ENCODE data around the gene VPS4A. TPM values are rescaled to one million over a fixed set of nuclear protein-coding genes. Genes with fewer than 3 reads are reported as not detected.

The VPS4A gene
- total RNA-seq, 1 donor from 2014 or later, result 21.9 TPM

DNA sequence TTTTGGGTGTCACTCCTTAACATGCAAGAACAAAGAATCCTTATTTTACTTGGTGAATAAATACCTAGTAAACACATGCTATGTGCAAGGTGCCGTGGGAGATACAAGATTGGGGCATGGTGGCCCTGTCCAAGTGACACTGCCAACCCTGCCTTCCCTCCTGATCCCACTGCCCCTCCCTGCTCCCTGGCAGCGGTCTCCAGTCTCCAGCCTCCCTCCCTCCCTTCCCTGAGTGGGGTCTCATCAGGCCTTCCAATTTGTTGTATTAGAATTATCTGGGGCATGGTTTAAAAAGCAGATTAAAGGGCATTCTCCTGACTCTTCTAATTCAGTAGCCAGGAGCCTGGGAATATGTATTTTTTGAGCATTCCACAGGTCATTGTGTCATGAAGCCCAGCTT lies 52.9 kb downstream of the VPS4A start:
- no peaks in the 10 kb centered on the region for H3K9me3 Mint-ChIP-seq
- H3K4me3 Mint-ChIP-seq, result no peak overlapping the region
- DNase-seq (ENCODE audit: low spot score), result no peak

DNA sequence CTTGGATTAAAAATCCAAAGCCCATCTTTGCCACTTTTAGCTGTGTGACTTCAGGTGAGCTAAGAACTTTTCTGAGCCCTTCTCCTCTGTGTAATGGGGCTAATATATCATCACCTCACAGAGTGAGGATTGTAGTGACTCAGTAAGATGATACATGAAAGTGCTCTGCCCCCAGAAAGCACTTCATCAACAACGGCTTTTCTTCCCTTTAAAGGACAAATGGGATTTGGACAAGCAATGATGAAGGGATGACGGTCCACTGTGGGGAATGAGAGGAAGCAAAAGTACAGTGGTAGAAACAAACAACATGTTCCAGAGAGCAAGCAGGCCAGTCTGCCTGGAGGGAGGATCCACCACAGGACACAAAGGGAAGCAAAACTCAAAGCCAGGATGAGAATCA lies 54.8 kb downstream of the VPS4A start:
- H3K4me2 ChIP-seq, result no peak overlapping the region
- no peak overlapping the region for H3K4me3 Mint-ChIP-seq
- H3K9me3 ChIP-seq (ENCODE audit: low read depth), result no peaks in the 10 kb centered on the region
- H3K4me1 ChIP-seq, result no peaks in the 10 kb centered on the region
- H3K36me3 Mint-ChIP-seq, result peaks cover 36% of the 10 kb centered on the region
- H4K20me1 ChIP-seq (ENCODE audit: low read depth), result peaks cover 6% of the 10 kb centered on the region
- no peaks in the 10 kb centered on the region for H3K27me3 ChIP-seq
- H3K9ac ChIP-seq, result no peak overlapping the region
- no peaks in the 10 kb centered on the region for H3K79me2 ChIP-seq (ENCODE audit: low read depth)
- H2AFZ ChIP-seq (replicated peaks), result no peak overlapping the region
- no peak overlapping the region for H3K27ac Mint-ChIP-seq
- H3K4me3 ChIP-seq, result no peak overlapping the region
- no peak for TF ChIP-seq EZH2 (IDR thresholded peaks at IDR 0.05)
- TF ChIP-seq EZH2phosphoT487 (IDR thresholded peaks at IDR 0.05), result no peak
- TF ChIP-seq, protein P1, sequence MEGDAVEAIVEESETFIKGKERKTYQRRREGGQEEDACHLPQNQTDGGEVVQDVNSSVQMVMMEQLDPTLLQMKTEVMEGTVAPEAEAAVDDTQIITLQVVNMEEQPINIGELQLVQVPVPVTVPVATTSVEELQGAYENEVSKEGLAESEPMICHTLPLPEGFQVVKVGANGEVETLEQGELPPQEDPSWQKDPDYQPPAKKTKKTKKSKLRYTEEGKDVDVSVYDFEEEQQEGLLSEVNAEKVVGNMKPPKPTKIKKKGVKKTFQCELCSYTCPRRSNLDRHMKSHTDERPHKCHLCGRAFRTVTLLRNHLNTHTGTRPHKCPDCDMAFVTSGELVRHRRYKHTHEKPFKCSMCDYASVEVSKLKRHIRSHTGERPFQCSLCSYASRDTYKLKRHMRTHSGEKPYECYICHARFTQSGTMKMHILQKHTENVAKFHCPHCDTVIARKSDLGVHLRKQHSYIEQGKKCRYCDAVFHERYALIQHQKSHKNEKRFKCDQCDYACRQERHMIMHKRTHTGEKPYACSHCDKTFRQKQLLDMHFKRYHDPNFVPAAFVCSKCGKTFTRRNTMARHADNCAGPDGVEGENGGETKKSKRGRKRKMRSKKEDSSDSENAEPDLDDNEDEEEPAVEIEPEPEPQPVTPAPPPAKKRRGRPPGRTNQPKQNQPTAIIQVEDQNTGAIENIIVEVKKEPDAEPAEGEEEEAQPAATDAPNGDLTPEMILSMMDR (IDR thresholded peaks at IDR 0.05), result no peak
- H3K9me3 Mint-ChIP-seq, result no peaks in the 10 kb centered on the region
- peaks cover 8% of the 10 kb centered on the region for H3K36me3 ChIP-seq
- DNase-seq (ENCODE audit: low spot score), result no peak
- H3K4me1 Mint-ChIP-seq, result no peaks in the 10 kb centered on the region
- peaks cover 12% of the 10 kb centered on the region for H3K27me3 Mint-ChIP-seq (ENCODE audit: insufficient read depth, low read depth)
- no peaks in the 10 kb centered on the region for H3F3A ChIP-seq (ENCODE audit: low read depth)
- H3K27ac ChIP-seq, result no peak overlapping the region

More for the DNA sequence above, 52.9 kb downstream of the VPS4A start:
- peaks cover 12% of the 10 kb centered on the region for H3K27me3 Mint-ChIP-seq (ENCODE audit: insufficient read depth, low read depth)
- no peak overlapping the region for H2AFZ ChIP-seq (replicated peaks)
- no peak overlapping the region for H3K4me2 ChIP-seq
- no peaks in the 10 kb centered on the region for H3K79me2 ChIP-seq (ENCODE audit: low read depth)
- H3K4me3 ChIP-seq, result no peak overlapping the region
- no peaks in the 10 kb centered on the region for H3K4me1 ChIP-seq
- H3K9me3 ChIP-seq (ENCODE audit: low read depth), result no peaks in the 10 kb centered on the region
- H3K4me1 Mint-ChIP-seq, result no peaks in the 10 kb centered on the region
- H3K9ac ChIP-seq, result no peak overlapping the region
- H3K27me3 ChIP-seq, result no peaks in the 10 kb centered on the region
- no peak for TF ChIP-seq EZH2phosphoT487 (IDR thresholded peaks at IDR 0.05)
- TF ChIP-seq, protein P1 (IDR thresholded peaks at IDR 0.05), result no peak
- TF ChIP-seq EZH2 (IDR thresholded peaks at IDR 0.05), result no peak
- H3K27ac ChIP-seq, result no peak overlapping the region
- peaks cover 8% of the 10 kb centered on the region for H3K36me3 ChIP-seq
- H4K20me1 ChIP-seq (ENCODE audit: low read depth), result peaks cover 6% of the 10 kb centered on the region
- no peaks in the 10 kb centered on the region for H3F3A ChIP-seq (ENCODE audit: low read depth)
- no peak overlapping the region for H3K27ac Mint-ChIP-seq
- H3K36me3 Mint-ChIP-seq, result peaks cover 25% of the 10 kb centered on the region

DNA sequence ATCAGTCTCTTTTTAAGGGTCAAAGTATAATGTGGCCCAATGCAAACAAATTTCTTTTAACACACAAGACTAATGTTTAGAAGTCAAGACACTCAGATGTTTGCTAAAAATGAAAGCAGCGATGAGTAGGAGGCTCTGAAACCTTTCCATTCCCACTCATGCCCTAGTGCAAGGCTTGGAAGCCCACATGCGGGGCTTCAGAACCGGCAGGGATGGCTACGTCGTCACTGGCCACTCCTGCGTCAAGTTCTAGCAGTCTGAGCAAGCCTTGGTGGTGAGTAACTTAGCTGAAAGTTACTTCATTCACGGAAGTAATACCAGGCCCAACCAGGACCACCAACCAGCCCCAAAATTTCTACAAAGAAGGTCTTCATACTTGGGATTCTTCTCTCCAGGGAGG lies 55.3 kb downstream of the VPS4A start:
- Mint-ChIP-seq H3K36me3 (peaks cover 35% of the 10 kb centered on the region), H3K27ac (no peak overlapping the region), H3K27me3 (ENCODE audit: insufficient read depth, low read depth) (peaks cover 12% of the 10 kb centered on the region), H3K4me1 (no peaks in the 10 kb centered on the region), H3K9me3 (no peaks in the 10 kb centered on the region), H3K4me3 (no peak overlapping the region)
- H3F3A ChIP-seq (ENCODE audit: low read depth), result no peaks in the 10 kb centered on the region
- no peak overlapping the region for H3K9ac ChIP-seq
- TF ChIP-seq, protein P1 (IDR thresholded peaks at IDR 0.05), result no peak
- TF ChIP-seq EZH2 (IDR thresholded peaks at IDR 0.05) (no peak), EZH2phosphoT487 (IDR thresholded peaks at IDR 0.05) (no peak)
- no peak overlapping the region for H3K27ac ChIP-seq
- H3K4me1 ChIP-seq, result no peaks in the 10 kb centered on the region
- no peak overlapping the region for H2AFZ ChIP-seq (replicated peaks)
- no peak overlapping the region for H3K4me3 ChIP-seq
- H3K27me3 ChIP-seq, result no peaks in the 10 kb centered on the region
- H3K79me2 ChIP-seq (ENCODE audit: low read depth), result no peaks in the 10 kb centered on the region
- H4K20me1 ChIP-seq (ENCODE audit: low read depth), result peaks cover 6% of the 10 kb centered on the region
- no peak for DNase-seq (ENCODE audit: low spot score)
- H3K4me2 ChIP-seq, result no peak overlapping the region
- peaks cover 8% of the 10 kb centered on the region for H3K36me3 ChIP-seq
- H3K9me3 ChIP-seq (ENCODE audit: low read depth), result no peaks in the 10 kb centered on the region
